ENCODE results near the gene ABCG1. TPM values are rescaled to one million over a fixed set of nuclear protein-coding genes. Genes with fewer than 3 reads are reported as not detected.

ABCG1 gene
- total RNA-seq, 1 experiment from 2014 or later, result not detected

Other genes starting within 250 kb of the ABCG1 start
- gene ZBTB21, start 208.8 kb upstream of the ABCG1 start, total RNA-seq (2014; rRNA removed; shearing (Covaris generic)), result 13.4 and 15.7 TPM in 2 replicates
- gene UMODL1, start 147.8 kb upstream of the ABCG1 start, total RNA-seq (2014; rRNA removed; shearing (Covaris generic)), result not detected in 2 replicates
- gene TFF3, start 96.3 kb downstream of the ABCG1 start, total RNA-seq (2014; rRNA removed; shearing (Covaris generic)), result 0.29 and 2.6 TPM in 2 replicates
- gene TFF2, start 131.9 kb downstream of the ABCG1 start, total RNA-seq (2014; rRNA removed; shearing (Covaris generic)), result not detected in 2 replicates
- not detected in 2 replicates for gene TFF1, start 147.4 kb downstream of the ABCG1 start, total RNA-seq (2014; rRNA removed; shearing (Covaris generic))
- gene TMPRSS3, start 176.9 kb downstream of the ABCG1 start, total RNA-seq (2014; rRNA removed; shearing (Covaris generic)), result not detected in 2 replicates
- gene UBASH3A, start 184.8 kb downstream of the ABCG1 start, total RNA-seq (2014; rRNA removed; shearing (Covaris generic)), result not detected in 2 replicates